NCI-H526 treated with DMSO at 0.1 percent for 48 hours (cell line): ENCODE results near the gene NPLOC4.

Experiments used
- DNase-seq: peaks from one replicate; lab custom pipeline; 2025; lab: John Stamatoyannopoulos, UW

NPLOC4 gene

DNA sequence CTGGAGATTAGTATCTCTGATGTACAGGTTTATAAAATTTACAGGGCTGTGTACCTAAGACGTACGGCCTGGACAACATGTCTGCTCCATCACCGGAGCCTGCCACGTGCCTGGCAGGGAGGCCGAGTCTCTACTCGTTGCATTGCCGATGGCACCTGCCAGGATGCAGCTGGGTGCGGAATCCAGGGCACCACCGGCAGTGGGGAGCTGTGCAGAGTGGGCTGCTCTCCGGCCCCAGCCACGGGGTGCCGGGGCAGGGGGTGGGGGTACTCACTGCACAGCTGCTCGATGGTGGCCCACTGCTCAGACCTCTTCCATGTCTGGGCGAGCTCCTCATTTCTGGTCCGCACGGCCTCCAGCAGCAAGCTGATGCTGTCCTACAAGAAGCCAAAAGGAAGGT lies 71.7 kb downstream of the NPLOC4 start:
- no peak for DNase-seq

DNA sequence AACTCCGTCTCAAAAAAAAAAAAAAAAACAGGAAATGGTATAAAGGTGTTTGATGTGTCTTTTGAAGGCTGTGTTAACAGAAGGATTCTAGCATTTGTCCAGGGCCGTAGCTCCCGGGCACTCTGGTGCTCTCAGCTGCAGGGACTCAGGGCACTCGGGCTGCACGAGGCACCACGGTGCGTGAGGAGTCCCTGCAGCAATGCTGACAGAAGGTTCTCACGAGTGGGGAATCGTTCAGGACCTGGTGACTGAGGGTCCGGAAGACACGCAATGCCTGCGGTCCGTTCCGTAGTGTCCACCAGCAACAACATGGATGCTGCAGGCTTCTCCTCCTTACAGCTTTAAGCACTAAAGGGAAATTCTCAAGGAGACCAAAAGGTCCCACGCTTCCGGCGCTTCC lies 72.1 kb downstream of the NPLOC4 start:
- DNase-seq, result no peak

DNA sequence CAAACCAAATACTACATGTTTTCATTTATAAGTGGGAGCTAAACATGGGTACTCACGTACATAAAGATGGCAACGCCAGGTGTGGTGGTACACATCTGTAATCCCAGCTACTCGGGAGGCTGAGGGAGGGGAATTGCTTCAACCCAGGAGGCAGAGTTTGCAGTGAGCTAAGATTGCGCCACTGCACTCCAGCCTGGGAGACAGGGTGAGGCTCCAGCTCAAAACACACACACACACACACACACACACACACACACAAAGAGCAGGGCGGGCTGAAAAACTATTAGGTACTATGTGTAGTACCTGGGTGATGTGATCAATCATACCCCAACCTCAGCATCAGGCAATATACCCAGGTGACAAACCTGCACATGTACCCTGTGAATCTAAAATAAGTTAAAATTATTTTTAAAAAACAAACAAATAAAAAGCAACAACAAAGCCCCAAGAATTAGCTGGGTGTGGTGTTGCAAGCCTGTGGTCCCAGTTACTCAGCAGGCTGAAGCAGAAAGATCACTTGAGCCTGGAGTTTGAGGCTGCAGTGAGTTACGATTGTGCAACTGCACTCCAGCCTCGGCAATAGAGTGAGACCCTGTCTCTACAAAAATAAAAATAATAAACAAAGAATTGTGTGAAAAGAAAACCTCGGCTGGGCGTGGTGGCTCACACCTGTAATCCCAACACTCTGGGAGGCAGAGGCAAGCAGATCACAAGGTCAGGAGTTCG lies 72.9 kb downstream of the NPLOC4 start:
- no peak for DNase-seq

DNA sequence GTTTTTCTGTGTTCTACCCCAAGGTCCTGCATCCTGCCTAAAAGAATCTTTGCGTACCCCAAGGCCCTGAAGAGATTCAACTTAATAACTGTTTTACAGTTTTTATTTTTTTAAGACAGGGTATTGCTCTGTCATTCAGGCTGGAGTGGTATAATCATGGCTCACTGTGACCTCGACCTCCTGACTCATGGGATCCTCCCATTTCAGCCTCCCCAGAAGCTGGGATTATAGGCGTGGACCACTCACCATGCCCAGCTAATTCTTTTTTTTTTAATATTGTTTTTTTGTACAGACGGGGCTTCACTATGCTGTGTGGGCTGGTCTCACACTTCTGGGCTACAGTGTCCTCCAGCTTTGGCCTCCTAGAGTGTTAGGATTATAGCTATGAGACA lies 75.4 kb downstream of the NPLOC4 start:
- no peak for DNase-seq

DNA sequence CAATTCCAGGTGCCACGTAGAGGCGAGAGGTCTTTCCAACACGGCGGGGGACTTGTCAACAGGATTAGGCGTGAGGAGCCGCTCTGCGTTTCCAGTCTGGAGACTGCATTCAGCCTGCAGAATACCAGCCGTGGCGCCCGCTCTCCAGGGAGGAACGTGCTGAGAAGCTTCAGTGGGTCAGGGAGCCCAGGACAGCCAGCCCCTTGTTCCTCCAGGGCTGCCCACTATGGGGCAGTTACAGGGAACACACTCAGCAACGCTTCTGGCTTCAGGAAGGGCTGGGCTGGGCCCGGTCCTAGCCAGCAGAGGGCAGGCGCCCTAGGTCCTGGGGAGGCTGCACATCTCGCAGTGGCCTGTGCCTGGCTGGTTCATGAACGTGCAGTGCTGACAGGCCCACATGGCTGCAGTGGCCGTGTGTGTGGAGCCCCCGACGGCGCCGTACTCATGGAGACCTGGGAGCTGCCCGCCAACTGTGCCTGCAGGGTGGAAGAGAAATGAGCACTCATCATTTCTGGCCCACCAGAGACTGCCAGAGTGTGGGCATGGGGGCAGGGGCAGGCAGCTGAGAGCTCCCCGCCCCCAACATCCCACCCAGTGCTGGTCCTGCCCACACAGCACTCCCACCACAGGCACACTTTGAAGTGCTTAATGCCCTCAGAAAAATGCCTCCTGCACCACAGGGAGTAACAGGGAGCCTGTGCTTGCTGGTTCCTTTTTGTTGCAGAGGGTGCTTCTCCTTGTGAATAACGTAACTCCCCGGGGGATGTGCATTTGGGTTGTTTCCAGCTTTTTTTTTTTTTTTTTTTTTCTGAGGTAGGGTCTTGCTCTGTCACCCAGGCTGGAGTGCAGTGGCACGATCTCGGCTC lies 77.7 kb downstream of the NPLOC4 start:
- DNase-seq, result no peak

DNA sequence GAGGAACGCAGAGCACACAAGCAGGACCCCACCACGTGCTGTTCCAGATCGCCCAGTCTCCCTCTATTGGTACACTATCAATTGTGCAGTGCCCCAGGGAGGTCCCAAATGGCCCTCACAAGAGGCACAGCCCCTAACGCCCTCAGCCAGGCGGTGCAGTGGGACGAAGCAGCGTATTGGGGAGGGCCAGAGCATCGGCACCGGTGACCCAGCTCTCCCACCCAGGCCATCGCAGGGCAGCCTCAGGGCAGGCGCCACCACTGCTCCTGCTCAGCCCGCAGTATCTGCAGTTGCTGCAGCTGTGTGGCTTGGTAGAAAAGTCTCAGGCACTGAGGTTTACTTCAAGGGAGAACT lies 78.8 kb downstream of the NPLOC4 start:
- DNase-seq, result no peak

DNA sequence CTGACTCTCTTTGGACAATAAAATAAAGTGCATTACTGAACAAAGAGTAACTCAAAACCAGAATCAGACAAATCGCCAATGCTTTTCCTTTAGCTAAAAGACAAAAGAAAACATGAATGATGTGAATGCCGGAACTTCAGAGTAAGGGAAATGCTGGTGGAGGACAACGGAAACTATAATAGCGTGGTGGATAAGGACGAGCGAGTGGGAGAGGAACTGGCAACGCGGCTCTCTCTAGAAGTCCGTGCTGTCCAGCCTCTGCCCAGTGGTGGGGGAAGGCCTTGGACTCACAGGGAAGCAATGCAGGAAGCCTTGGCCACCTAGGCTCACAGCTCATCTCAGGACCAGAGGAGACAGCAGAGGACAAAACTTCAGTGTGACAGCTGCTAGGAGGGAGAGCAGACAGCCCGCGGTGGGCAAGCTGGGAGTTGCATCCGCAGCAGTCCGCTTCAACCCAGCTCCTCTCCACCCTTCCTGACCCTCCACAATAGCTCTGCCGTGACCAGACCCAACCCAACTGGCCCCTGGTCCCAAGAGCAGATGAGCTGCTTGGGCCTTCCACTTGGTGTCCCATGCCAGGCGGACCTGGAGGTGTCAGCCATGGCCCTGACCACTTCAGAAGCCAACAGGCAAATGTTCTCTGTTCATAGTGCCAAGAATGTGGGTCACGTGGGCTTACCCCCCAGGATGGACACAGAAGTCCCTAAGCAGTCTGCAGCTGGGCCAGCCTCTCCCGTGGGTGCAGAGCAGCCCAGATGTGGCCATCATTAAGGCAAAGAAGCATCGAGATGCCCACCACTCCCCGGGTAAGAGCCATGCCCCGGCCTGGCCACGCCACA lies 79.4 kb downstream of the NPLOC4 start:
- no peak for DNase-seq

DNA sequence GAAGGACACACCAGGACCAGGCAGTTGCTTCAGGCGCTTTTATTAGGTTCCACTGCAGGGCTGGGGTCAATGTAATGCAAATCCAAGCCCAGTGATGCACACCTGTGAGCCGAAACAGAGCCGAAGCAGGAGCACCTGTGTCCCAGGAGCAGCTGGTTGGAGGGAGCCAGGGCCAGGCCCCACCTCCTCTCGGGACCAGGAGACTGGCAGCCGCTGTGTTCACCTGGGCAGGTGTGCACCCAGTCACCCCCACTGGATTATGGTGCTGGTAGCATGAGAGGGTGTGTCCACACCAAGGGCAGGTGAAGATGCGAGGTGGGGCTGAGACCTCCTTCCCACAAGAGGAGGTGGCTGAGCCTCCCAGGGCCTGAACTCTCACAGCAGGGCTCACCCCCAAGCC lies 80.0 kb downstream of the NPLOC4 start:
- peak; percentile 80 for DNase-seq

DNA sequence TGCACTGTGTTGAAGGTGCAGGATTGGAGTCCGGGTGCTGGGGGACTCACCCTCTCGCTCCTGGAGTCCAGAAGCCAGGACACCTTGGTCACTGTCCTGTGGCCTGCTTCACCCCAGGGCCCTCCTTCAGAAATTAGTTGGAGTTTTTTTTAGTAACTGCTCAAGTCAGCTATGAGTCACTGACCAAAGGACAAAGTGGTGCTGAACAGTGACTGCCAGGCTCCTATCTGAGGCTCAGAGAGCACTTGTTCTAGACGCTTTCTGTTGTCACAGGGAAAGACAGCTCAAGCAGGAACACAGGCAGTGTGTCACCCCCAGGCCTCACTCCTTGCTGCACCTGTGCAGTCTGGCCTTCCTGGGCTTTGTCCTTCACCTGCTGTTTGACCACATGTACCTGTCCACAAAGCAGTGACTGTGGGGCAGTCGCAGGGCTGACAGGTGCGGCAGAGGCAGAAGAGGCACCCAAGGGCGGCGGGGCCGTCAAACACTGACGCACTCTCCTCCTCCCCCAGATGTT lies 80.7 kb downstream of the NPLOC4 start:
- no peak for DNase-seq

DNA sequence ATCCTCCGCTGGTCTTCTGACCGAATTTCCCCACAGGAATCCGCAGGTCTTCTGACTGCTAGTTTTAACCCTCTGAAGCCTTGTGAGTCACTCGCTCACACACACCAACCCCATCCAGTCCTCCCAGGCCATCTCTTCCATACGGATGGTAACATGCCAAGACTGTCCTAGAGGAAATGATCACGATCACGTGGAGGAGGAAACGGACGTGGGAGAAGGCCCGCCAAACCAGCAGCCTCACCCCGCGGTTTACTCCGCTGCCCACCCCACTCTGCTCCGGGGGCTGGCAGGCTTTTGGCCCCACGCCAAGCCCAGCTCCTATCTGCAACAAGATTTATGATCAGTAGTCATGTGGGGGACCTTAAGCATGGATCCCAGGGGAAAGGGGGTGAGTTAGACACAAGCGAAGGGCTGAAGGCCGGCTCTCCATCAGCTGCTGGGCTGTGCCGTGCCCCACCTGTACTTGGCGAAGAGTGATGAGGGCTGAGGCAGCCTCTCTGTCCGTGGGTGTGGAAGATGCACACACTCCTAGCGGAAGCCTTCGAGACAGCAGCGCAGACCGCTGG lies 83.2 kb downstream of the NPLOC4 start:
- peak; percentile 53 for DNase-seq

DNA sequence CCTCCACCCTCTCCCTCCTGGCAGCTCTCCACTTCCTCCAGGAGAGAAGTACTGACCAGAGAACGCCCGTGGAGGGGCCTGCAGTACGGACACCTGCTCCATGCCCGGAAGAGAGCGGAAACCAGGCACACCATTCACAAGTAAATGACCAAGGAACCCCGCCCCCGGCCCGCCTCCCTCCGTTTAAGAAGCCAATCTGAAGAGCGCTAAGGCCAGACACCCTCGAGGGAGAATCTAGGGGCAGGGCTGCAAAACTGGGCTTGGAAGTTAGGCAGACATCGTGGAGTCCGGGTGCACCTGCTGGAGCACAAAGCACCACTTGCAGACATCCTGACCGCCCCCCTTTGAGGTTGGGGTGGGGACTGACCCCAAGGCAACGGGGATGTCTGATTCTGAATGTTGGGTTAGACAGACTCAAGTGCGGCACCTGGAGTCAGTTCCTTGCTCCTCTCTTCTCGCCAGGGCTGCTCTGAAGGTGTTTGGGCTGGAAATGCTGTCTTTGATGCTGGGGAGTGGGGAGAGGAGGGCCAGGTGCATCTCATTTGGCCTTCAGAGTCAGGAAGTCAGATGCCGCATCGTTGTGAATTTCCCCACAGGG lies 83.8 kb downstream of the NPLOC4 start:
- DNase-seq, result peak; percentile 84

DNA sequence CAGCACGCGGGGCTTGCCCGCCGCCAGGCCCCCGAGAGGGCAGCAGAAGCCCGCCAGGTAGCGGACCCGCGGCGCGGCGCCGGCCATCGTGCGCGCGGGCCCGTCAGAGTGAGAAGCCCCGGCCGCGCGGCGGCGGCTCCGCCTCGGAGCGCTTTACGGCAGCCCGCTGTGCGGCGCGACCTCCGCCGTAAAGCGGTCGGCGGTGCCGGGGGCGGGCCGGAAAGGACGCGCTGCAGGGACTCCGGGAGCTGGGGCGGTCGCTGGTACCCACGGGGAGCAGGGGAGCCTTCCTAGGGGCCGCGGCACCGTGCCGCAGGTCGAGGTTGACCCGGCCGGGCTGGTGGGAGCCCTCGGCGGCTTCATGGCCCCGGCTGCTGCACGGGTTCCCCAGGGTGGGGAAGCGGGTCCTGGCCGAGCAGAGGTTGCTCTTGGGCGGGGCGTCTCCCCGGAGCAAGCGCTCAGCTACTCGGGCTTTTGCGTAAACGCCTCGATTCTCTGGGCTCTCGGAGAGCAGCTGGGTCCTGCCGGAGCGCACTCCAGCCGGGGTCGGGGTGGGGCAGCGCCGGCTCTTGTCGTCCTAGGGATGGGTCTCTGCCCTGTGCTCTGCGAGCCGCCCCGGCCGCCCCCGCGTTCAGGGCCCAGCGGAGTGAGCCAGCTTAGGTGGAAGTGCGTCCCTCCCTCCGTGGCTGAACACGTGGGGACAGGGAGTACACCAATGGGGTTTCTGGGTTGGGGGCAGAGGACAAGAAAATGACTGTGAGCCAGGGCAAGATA lies 84.5 kb downstream of the NPLOC4 start, which contains the start of gene FAAP100:
Gene FAAP100, minus strand, starts transcription at position 110 of the 774 bp plus-strand sequence. Its CDS starts 23 bp downstream, at position 87.
- peak; percentile 84 for DNase-seq

DNA sequence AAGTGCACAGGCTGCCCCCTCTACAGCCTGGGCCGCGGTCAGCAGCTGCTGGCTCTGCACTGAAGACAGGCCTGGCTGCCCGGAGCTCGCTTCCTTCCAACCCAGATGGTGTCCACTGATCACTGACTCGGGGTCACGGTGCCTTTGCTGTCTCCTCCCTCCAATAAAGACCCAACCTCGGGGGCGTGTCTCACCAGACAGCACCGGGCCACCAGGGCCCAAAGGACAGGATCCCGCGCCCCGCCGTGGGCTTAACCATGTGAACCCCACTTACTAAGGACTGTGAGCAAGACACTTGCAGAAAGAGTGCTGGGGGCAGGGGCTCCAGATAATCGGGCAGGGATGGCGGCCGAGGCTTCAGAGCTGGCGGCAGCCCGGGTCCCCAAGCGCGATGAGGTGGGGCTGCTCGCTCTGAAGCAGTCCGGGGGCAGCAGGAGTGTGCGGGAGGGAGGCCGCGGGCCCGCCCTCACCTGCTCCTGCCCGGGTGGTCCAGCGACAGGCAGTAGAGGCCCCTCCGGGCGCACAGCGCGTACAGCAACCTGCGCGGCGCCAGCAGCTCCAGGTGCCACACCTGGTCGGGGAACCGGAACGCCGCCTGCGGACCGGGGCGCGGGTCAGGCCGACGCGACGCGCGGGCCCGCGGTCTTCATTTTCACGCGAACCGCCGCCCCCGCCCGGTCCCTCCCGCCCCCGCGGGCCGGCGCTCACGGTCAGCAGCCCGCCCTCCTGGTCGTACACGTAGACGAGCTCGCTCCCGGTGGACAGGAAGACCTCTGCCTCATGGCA lies 85.3 kb downstream of the NPLOC4 start:
- no peak for DNase-seq

DNA sequence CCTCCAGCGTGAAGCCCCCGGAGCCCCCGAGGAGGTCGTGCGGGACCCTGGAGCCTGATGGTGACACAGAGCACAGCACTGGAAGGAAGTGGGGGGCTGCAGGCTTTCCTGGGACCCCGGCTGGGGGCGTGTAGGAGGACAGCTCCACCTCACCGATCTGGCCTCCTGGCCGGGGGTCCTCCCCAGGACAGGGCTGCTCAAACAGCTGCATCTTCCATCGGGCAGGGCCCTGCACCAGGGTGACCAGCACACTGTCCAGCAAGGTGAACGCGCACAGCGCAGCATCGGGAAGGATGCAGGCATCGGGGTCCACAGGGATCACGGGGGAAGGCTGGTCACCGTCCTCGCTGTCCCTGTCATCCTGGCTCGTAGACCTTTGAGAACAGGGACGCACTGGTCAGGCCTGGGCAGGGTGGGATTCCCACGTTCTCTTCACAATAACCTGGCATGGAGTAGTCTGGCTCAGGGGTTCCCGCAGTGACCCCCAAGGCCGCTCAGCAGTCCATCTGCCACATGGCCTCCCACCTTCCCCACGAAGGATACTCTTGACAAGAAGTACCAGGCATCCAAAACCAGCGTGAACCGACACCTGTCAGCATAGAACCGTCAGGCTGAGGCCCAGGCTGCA lies 86.0 kb downstream of the NPLOC4 start:
- no peak for DNase-seq

DNA sequence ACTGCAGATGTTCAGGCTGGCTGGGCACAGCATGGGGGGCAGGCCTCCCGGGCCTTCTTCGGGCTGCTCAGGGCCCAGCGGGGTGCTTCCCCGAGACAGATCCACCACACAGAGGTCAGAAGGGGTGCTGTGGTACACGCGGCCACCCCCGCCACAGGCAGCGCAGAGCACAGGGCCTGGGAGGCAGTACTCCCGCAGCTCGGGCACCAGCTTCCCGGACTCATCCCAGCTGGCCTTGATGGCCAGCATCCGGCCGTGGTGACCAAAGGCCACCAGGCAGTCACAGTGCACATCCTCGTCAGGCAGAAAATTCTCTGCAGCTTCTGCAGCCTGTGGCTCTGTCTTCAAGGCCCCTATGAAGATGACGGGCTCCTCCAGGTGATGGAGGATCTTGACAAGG lies 86.6 kb downstream of the NPLOC4 start:
- no peak for DNase-seq

DNA sequence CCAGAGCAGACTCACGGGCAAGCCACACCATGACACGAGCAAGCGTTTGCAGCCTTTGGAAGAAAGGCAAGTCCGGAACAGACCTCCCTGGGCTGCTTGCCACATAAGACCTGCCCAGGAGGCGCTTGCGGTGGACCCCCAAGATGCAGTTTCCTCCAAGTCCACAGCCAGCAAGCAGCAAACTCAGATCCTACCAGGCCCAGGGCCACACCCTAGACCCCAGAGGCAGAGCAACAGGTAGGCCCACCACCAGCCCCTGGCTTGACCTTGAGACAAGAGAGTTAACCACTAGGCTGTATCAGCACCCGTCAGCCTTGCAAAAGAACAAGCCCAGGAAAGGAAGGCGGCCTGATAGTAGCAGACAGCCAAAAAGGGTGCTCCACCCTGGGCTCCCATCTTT lies 87.1 kb downstream of the NPLOC4 start:
- DNase-seq, result no peak

DNA sequence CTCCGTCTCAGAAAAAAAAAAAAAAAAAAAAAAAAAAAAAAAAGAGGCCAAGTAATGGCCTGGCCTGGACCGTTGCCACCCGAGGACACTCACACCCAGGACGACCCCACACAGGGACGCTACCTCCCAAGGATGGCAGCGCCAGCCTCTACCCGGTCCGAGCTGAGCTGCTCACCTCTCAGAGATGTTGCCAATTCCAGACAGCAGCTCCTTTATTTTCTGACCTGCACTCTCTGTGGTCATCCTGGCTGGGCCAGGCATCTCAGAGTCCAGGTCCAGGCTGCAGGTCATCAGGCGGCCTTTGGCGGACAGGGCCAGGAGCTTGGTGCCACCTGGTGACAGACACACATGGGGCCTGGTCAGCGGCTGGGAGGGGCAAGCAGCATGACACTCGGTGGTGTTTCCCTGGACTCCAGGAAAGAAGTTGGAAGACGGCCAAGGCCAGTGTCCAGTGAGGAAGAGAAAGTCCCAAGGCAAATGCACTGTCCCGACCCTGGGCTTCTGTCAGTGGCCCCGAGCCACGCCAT lies 87.8 kb downstream of the NPLOC4 start:
- no peak for DNase-seq

DNA sequence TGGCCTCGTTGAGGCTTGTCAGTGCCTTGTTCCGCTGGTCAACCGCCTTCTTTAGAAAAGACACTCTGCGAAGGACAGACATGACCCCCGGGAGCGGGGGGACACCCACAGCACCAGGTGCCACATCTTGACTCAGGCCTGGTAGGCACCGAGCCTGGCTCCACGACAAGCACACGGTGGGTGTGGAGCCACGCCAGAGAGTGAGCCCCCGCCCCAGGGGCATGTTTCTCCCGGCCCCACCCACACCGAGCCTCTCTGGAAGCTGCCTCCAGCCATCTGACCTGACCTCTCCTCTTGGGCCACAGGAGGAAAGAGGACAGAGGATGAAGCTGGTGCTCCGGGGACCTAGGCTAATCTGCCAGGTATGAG lies 89.3 kb downstream of the NPLOC4 start:
- DNase-seq, result no peak

DNA sequence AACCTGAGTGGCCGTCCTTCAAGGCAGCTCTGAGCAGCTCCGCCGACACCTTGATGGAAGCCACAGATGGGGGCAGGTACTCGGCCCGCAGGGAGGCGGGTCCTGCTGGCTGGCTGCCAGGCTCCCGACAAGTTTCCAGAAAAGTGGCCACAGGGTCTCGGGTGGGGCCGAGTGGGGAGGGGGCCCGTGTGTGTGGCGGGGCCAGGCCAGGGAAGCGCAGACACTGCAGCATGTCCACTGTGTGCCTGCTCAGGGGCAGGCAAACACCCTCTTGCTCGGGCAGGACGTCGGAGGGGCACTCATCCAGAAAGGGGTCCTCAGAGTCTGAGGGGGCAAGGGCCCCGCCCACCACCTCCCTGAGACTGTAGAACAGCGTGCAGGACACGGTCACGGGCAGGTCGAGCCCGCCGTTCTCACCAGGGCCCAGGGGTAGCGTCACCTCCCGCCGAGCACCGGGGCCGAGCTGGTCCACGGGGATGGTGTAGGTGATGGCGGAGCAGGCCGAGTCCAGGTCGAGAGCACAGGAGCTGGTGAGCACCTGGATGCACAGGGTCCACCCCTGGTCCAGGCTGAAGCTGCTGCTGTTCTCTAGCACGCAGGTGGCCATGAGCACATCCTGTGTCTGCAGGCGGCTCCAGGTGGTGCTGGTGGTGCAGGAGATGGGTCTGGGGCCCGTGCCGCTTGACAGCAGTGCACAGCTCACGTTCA lies 89.9 kb downstream of the NPLOC4 start:
- no peak for DNase-seq
